ENCODE measurements around the gene BCOR. TPM values are rescaled to one million over a fixed set of nuclear protein-coding genes. Genes with fewer than 3 reads are reported as not detected.

The BCOR gene
- total and polyA plus RNA-seq, 9 of the 15 experiments (the other 6 are each of a cell fraction or from before 2014, with no cell fraction given), result 27.5 to 113 (median 37.6) TPM

DNA sequence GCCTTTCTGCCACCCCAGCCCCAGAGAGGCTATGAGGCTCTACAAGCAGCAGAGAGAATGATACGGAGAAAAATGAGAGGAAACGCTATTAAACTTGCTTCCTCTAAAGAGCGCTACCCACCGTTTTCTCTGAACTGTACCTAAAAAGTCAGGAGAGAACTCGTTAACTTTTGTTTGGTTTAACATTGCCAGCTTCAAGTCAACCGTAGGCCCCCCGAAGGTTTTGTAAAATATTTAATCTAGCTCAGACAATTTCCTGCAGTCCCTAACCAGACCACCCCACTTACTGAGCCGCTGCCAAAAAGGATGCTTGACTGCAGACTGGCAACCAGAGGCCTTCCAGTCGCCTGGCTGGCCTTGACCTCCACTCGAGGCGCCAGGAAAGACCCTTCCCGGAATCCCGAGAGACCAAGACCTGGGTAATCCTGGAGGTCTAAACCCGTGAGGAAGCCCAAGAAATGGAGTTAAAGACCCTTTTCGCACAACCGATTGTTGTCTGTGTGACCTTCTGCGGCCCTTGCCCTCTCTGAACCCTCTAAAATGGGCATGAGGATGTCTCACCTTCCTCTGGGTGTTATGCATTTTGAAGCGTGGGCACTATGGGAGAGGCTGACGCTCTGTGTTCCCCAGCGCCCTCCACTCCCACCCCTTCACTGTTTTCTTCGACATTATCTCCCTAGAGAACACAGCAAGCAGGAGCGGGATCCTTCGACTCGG lies 86.3 kb downstream of the BCOR start:
- Histone ChIP-seq H3K9ac (ENCODE audit: insufficient read depth in 1 of 2, low read depth in 2 of 2, low read length in 2 of 2) (no peak overlapping the region), H3K4me3 (no peak overlapping the region), H3K27me3 (ENCODE audit: control insufficient read depth in 2 of 2, insufficient read depth in 2 of 2, low read length in 2 of 2) (no peaks in the 10 kb centered on the region), H3K27ac (ENCODE audit: extremely low read depth, low read depth, low read length) (no peak overlapping the region), H2AFZ (ENCODE audit: low read depth, low read length) (no peak overlapping the region), H3K36me3 (ENCODE audit: control insufficient read depth, insufficient read depth, low read length) (no peaks in the 10 kb centered on the region), H3K4me2 (ENCODE audit: insufficient read depth, low read length) (no peak overlapping the region), H3K4me1 (replicated peaks in 1 of 2; ENCODE audit: control insufficient read depth in 2 of 2, insufficient read depth in 2 of 2, low read length in 2 of 2) (peaks cover 0 to 40% of the 10 kb centered on the region in 2 experiments; a peak in 3 of 5 replicates), H3K9me3 (replicated peaks; ENCODE audit: control insufficient read depth, insufficient read depth, low read depth, low read length) (no peaks in the 10 kb centered on the region; the same call in 1 of the 2 replicates), H3K9me1 (ENCODE audit: control insufficient read depth, insufficient read depth, low read length) (no peaks in the 10 kb centered on the region), H3K79me2 (ENCODE audit: control insufficient read depth, insufficient read depth, low read length) (no peaks in the 10 kb centered on the region; the same call in 2 of the 3 replicates), H4K20me1 (replicated peaks; ENCODE audit: control insufficient read depth, insufficient read depth, low read length) (no peaks in the 10 kb centered on the region)
- POLR2A ChIA-PET, result interaction anchor here (0.6 to 1.2 kb wide), 2 partner anchors 15 to 161 kb away, joined by 3 to 5 read pairs; no protein-coding TSS in a partner anchor
- FAIRE-seq (no peak), ATAC-seq (no peak), DNase-seq (ENCODE audit: extremely low read depth in 1 of 4, low spot score in 3 of 4) (no peak)
- intact Hi-C loops (cut with micrococcal nuclease) (loop anchor here (10.0 kb wide), 2 partner anchors 83 to 163 kb away; partner anchors contain the start of gene BCOR), in situ Hi-C loops (cut with MboI) (no loop called here)
- 86% methylated on average over 18 of the region's 24 CpGs for WGBS (ENCODE audit: insufficient coverage, low coverage, missing lambda C conversion rate)
- no TSS peak for BruUV-seq (replicated peaks)
- CTCF ChIA-PET (ENCODE audit: low intra/inter-chr PET ratio), result no interaction called here
- TF ChIP-seq RNF2 (IDR thresholded peaks at IDR 0.05) (no peak), ZBTB7A (IDR thresholded peaks at IDR 0.05; ENCODE audit: borderline replicate concordance, control insufficient read depth, low read depth, low read length) (no peak), ZNF695 (CRISPR knock-in tag; IDR thresholded peaks at IDR 0.05) (no peak), RBM14 (IDR thresholded peaks at IDR 0.05; ENCODE audit: borderline replicate concordance, insufficient read depth, low read depth, low read length) (no peak), SMARCE1 (IDR thresholded peaks at IDR 0.05) (no peak), RHOXF2B (CRISPR knock-in tag; conservative IDR thresholded peaks at IDR 0.05) (no peak), ZKSCAN1 (IDR thresholded peaks at IDR 0.05; ENCODE audit: low read depth, low read length) (no peak), POLR2AphosphoS2 (IDR thresholded peaks at IDR 0.05; ENCODE audit: low read length) (no peak), CHD2 (IDR thresholded peaks at IDR 0.05; ENCODE audit: low read depth, low read length) (no peak), EZH2 (IDR thresholded peaks at IDR 0.05; ENCODE audit: borderline replicate concordance, low read depth, low read length) (no peak), JUN (IDR thresholded peaks at IDR 0.05; ENCODE audit: borderline replicate concordance, low read depth, low read length) (no peak), JUN (CRISPR knock-in tag; IDR thresholded peaks at IDR 0.05; ENCODE audit: borderline replicate concordance) (no peak)
- TF ChIP-seq, protein P1, sequence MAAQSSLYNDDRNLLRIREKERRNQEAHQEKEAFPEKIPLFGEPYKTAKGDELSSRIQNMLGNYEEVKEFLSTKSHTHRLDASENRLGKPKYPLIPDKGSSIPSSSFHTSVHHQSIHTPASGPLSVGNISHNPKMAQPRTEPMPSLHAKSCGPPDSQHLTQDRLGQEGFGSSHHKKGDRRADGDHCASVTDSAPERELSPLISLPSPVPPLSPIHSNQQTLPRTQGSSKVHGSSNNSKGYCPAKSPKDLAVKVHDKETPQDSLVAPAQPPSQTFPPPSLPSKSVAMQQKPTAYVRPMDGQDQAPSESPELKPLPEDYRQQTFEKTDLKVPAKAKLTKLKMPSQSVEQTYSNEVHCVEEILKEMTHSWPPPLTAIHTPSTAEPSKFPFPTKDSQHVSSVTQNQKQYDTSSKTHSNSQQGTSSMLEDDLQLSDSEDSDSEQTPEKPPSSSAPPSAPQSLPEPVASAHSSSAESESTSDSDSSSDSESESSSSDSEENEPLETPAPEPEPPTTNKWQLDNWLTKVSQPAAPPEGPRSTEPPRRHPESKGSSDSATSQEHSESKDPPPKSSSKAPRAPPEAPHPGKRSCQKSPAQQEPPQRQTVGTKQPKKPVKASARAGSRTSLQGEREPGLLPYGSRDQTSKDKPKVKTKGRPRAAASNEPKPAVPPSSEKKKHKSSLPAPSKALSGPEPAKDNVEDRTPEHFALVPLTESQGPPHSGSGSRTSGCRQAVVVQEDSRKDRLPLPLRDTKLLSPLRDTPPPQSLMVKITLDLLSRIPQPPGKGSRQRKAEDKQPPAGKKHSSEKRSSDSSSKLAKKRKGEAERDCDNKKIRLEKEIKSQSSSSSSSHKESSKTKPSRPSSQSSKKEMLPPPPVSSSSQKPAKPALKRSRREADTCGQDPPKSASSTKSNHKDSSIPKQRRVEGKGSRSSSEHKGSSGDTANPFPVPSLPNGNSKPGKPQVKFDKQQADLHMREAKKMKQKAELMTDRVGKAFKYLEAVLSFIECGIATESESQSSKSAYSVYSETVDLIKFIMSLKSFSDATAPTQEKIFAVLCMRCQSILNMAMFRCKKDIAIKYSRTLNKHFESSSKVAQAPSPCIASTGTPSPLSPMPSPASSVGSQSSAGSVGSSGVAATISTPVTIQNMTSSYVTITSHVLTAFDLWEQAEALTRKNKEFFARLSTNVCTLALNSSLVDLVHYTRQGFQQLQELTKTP (IDR thresholded peaks at IDR 0.05; ENCODE audit: low read depth in 1 of 2, partially characterized antibody in 2 of 2), result no peak
